GM23338 (cell line): ENCODE results near the gene NT5C1A. TPM values are rescaled to one million over a fixed set of nuclear protein-coding genes. Genes with fewer than 3 reads are reported as not detected.

Source experiments
- ATAC-seq: fragments of 200-7000 bp; cut with Tn5 transposase; 3 replicates; pipeline ENCODE4 v1.9.1; 2020
- DNase-seq: peaks from one replicate; pipeline ENCODE4 v3.0.0-alpha.2; 2015; ENCODE audit warnings: low spot score
- H2AFZ ChIP-seq: fragments of 200-600 bp; sonication (generic); 2 replicates; pipeline ENCODE4 v1.8.0; 2016; ENCODE audit warnings: antibody characterized with exemption, mild to moderate bottlenecking, moderate library complexity
- H3F3A ChIP-seq: fragments of 200-600 bp; sonication (generic); replicated peaks from 2 replicates; pipeline ENCODE4 v1.8.0; 2017; ENCODE audit warnings: antibody characterized with exemption, mixed run types, low read depth
- H3K27ac ChIP-seq: fragments of 200-600 bp; sonication (generic); 2 replicates; pipeline ENCODE4 v1.6.1; 2016; ENCODE audit warnings: low read depth
- H3K27me3 ChIP-seq: fragments of 200-600 bp; sonication (generic); 2 replicates; pipeline ENCODE4 v1.8.0; 2016; ENCODE audit warnings: mild to moderate bottlenecking, mixed run types, moderate library complexity; ENCODE audit not compliant: insufficient read depth
- H3K36me3 ChIP-seq: fragments of 200-600 bp; sonication (generic); 2 replicates; pipeline ENCODE4 v1.8.0; 2016; ENCODE audit warnings: mild to moderate bottlenecking; ENCODE audit not compliant: insufficient read depth
- H3K4me1 ChIP-seq: fragments of 200-600 bp; sonication (generic); 2 replicates; pipeline ENCODE4 v1.8.0; 2016; ENCODE audit warnings: mild to moderate bottlenecking, moderate library complexity; ENCODE audit not compliant: insufficient read depth
- H3K4me2 ChIP-seq: fragments of 200-600 bp; sonication (generic); 2 replicates; pipeline ENCODE4 v1.7.1; 2017; ENCODE audit warnings: mixed run types
- H3K4me3 ChIP-seq: fragments of 200-600 bp; sonication (generic); 2 replicates; pipeline ENCODE4 v1.6.1; 2016; ENCODE audit warnings: mixed run types
- H3K79me2 ChIP-seq: fragments of 200-600 bp; sonication (generic); replicated peaks from 2 replicates; pipeline ENCODE4 v1.8.0; 2017; ENCODE audit warnings: mild to moderate bottlenecking; ENCODE audit not compliant: insufficient read depth
- H3K9me2 ChIP-seq: fragments of 200-600 bp; sonication (generic); 2 replicates; pipeline ENCODE4 v1.8.0; 2017; ENCODE audit not compliant: insufficient read depth
- H4K20me1 ChIP-seq: fragments of 200-600 bp; sonication (generic); replicated peaks from 2 replicates; pipeline ENCODE4 v1.8.0; 2017; ENCODE audit warnings: mild to moderate bottlenecking; ENCODE audit not compliant: insufficient read depth
- H3K27ac Mint-ChIP-seq: 2 replicates; pipeline ENCODE4 v1.8.0; 2020; ENCODE audit warnings: inconsistent platforms, mild to moderate bottlenecking, moderate library complexity, mixed read lengths
- H3K27me3 Mint-ChIP-seq: 3 replicates; pipeline ENCODE4 v1.8.0; 2022; ENCODE audit warnings: low read depth, mild to moderate bottlenecking, moderate library complexity, mixed read lengths, inconsistent platforms; ENCODE audit not compliant: insufficient read depth, poor library complexity
- H3K36me3 Mint-ChIP-seq: 3 replicates; pipeline ENCODE4 v1.8.0; 2021; ENCODE audit warnings: low read depth, mild to moderate bottlenecking, inconsistent platforms, moderate library complexity, mixed read lengths
- H3K4me1 Mint-ChIP-seq: 3 replicates; pipeline ENCODE4 v1.8.0; 2020; ENCODE audit warnings: mild to moderate bottlenecking, inconsistent platforms, mixed read lengths
- H3K4me3 Mint-ChIP-seq: 3 replicates; pipeline ENCODE4 v1.8.0; 2021; ENCODE audit warnings: moderate library complexity, mild to moderate bottlenecking, inconsistent platforms, mixed read lengths
- H3K9me3 Mint-ChIP-seq: 3 replicates; pipeline ENCODE4 v1.8.0; 2020; ENCODE audit warnings: moderate library complexity, mild to moderate bottlenecking, inconsistent platforms, mixed read lengths
- CREB1 ChIP-seq: fragments of 250-450 bp; sonication (Bioruptor Pico); IDR thresholded peaks from 2 replicates; pipeline ENCODE4 v1.5.0; 2020; ENCODE audit warnings: low read depth, mild to moderate bottlenecking, moderate library complexity
- CTCF ChIP-seq, 2 experiments: fragments of 200-600 bp in 1 of 2; sonication (generic) in 1 of 2; conservative IDR thresholded peaks; 2 replicates each; pipeline versions ENCODE4 v1.5.1 to v1.6.1; 2016 to 2017; ENCODE audit warnings: antibody characterized with exemption in 2 of 2, low read depth in 2 of 2, mild to moderate bottlenecking in 2 of 2, moderate library complexity in 1 of 2
- ETS1 ChIP-seq: IDR thresholded peaks from 2 replicates; pipeline ENCODE4 v1.6.1; 2016; ENCODE audit warnings: antibody characterized with exemption
- EZH2 ChIP-seq: fragments of 200-600 bp; sonication (generic); IDR thresholded peaks from one replicate; pipeline ENCODE4 v1.8.0; 2017; ENCODE audit warnings: antibody characterized with exemption, mild to moderate bottlenecking, low read depth; ENCODE audit not compliant: unreplicated experiment
- JUNB ChIP-seq: IDR thresholded peaks from one replicate; pipeline ENCODE4 v1.6.1; 2016; ENCODE audit warnings: antibody characterized with exemption; ENCODE audit not compliant: unreplicated experiment
- NANOG ChIP-seq: IDR thresholded peaks from 2 replicates; pipeline ENCODE4 v1.6.1; 2016; ENCODE audit warnings: antibody characterized with exemption, borderline replicate concordance
- POLR2AphosphoS5 ChIP-seq: IDR thresholded peaks from 2 replicates; pipeline ENCODE4 v1.6.1; 2016; ENCODE audit warnings: antibody characterized with exemption, low read depth
- REST ChIP-seq: IDR thresholded peaks from one replicate; pipeline ENCODE4 v1.6.1; 2018; ENCODE audit warnings: antibody characterized with exemption; ENCODE audit not compliant: unreplicated experiment
- ZNF114 ChIP-seq: fragments of 250-450 bp; sonication (Bioruptor Pico); IDR thresholded peaks from 2 replicates; pipeline ENCODE4 v1.5.0; 2020; ENCODE audit warnings: mild to moderate bottlenecking, moderate library complexity
- ZNF462 ChIP-seq: fragments of 250-450 bp; sonication (Bioruptor Pico); IDR thresholded peaks from 2 replicates; pipeline ENCODE4 v1.5.0; 2020; ENCODE audit warnings: mild to moderate bottlenecking, moderate library complexity
- polyA plus RNA-seq: library from polyadenylated mRNA; unstranded; fragments of >200 nt; fragmentation: Nextera tagmentation; extraction: Ambion mirVana; gene quantifications from 2 replicates; pipeline ENCODE4 v1.2.1, GENCODE V29; 2016
- total RNA-seq: library from RNA; depleted of rRNA; stranded (reverse); fragments of >200 nt; shearing (Covaris generic); gene quantifications from 2 replicates; pipeline ENCODE4 v1.2.3, GENCODE V29; 2014

NT5C1A gene
- total and polyA plus RNA-seq, 2 experiments from 2014 or later, result not detected

GRCh38 chr1:39689214-39689613 lies 17.3 kb upstream of the NT5C1A start:
- Mint-ChIP-seq H3K4me1 (peaks cover 5% of the 10 kb centered on the region), H3K27ac (no peak overlapping the region), H3K4me3 (no peak overlapping the region), H3K36me3 (no peaks in the 10 kb centered on the region), H3K27me3 (peaks cover 98% of the 10 kb centered on the region), H3K9me3 (no peaks in the 10 kb centered on the region; the same call in 2 of the 3 replicates)
- no peak for TF ChIP-seq ZNF114 (CRISPR knock-in tag)
- no peak for TF ChIP-seq EZH2
- TF ChIP-seq POLR2AphosphoS5, result no peak
- TF ChIP-seq CTCF (conservative IDR thresholded peaks at IDR 0.05; ENCODE audit: low read depth in 2 of 2), result no peak
- TF ChIP-seq REST, result no peak
- no peak for TF ChIP-seq NANOG
- TF ChIP-seq ZNF462, result no peak
- no peak for TF ChIP-seq CREB1
- no peak for TF ChIP-seq JUNB
- TF ChIP-seq ETS1, result no peak
- Histone ChIP-seq H3K79me2 (no peaks in the 10 kb centered on the region), H3K9me2 (no peaks in the 10 kb centered on the region), H3K4me3 (no peak overlapping the region), H3K27ac (no peak overlapping the region), H2AFZ (no peak overlapping the region), H3F3A (no peaks in the 10 kb centered on the region), H3K4me1 (no peaks in the 10 kb centered on the region; the same call in 1 of the 2 replicates), H3K4me2 (no peak overlapping the region), H3K27me3 (peaks cover 99% of the 10 kb centered on the region), H4K20me1 (0 out of 2 replicates have a peak, but pooled peaks cover 13% of the 10 kb centered on the region), H3K36me3 (no peaks in the 10 kb centered on the region)
- ATAC-seq (no peak), DNase-seq (no peak)
